HG02798 (cell line): Measurements from ENCODE around the gene ACTL10.

Source experiments
- ATAC-seq: cut with Tn5 transposase; IDR thresholded peaks from one replicate; pipeline ENCODE4 v1.9.1; 2021; ENCODE audit warnings: mild to moderate bottlenecking; ENCODE audit not compliant: unreplicated experiment, poor library complexity

Gene ACTL10

DNA sequence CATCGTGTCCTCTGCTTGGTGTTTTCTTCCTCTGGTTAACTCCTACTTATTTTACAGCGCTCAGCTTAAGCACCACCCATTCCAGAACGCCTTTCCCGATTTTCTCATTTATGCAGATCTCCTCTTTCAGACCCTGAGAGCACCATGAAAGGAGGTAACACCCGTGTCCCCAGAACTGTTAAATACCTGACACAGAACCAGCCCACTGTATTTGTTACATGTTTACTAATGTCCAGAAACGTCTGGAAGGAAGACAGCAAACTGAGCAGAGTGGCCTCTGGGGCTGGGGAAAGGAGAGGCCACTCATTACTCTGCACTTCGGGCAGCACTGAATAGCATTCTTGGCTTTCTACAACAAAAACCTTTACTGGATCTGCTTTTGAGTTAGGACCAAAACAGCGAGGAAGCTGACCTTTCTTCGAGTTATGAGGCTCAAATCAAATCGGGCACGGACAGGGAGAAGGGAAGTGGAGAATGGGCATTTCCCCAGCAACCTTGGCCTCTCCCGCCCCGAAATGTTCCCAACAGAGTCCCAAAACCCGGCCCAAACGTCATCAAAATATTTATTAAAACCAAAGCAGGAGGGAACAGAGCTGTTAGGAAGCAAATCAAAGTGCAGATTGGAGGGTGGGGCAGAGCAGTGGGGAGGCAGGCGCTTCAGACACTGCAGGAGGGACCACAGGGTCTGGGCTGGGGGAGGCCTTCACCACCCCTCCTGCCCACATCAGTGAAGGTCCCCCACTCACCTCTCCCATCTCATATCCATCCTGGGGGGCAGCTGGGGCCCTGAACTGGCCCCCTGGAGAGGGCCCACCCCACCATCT is 8.6 kb downstream of the ACTL10 start:
- ATAC-seq: no peak

DNA sequence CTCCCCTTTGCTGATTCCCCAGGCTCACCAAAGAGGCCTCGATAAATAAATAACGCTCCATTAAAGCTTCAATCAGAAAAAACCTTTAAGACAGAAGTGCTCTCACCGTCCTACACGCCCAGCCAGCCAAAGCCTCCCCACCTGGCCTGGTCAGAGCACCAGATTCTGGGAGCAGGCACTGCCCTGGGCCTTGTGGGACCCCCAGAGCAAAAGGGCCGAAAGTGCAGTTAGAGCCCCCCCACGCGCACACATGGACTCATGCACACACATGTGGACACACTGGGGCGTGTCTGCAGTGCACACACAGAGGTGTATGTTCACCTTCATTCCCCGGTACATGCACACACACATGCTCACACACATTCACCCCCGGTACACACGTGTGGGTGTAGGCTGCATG is 9.4 kb downstream of the ACTL10 start:
- ATAC-seq: no peak

DNA sequence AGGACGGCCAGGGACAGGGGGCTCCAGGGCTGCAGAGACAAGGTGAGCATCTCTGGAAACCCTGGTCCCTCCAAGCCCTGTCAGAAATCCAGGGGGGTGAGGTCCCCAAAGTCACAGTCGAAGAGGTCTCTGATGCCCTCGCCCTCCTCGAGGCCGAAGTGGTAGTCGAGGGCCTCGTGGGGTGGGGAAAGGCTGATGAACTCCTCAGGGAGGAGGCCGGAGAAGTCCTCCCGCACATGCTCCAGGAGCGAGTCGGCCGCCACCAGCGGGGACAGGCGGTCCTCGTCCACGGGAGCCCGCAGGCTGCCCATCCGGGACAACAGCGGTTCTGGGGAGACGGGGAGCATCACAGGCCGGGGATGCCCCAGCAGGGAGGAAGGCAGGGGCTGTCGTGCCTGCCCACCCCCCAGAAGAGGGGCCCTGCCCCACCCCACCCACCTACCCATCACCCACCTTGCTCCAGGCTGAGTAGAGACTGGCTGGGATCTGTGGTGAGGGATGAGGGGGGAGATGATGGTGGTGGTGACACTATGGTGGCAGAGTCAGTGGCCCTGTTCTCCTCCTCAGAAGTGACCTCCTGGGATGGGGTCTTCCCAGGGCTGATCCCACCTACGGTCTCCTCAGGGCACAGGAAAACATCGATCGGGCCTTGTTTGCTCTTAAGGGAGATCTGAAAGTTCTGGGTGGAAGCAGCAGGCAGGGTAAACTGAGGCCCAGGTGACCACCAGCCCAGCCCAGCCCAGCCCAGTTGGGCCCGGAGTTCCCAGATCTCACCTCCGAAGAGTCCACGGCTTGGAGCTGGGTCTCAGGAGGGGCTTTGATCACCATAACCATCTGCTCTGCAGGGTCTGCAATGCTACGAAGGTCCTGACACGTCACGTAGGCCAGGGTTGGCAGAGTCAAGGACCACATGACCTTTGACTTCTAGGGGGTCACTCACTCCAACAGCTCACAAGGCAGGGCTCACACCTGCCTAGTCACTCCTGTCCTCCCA is 10.2 kb downstream of the ACTL10 start:
- ATAC-seq: no peak

- no peak for ATAC-seq
Observed at GRCh38 chr20:33677991-33678702, 11.4 kb downstream of the ACTL10 start.

DNA sequence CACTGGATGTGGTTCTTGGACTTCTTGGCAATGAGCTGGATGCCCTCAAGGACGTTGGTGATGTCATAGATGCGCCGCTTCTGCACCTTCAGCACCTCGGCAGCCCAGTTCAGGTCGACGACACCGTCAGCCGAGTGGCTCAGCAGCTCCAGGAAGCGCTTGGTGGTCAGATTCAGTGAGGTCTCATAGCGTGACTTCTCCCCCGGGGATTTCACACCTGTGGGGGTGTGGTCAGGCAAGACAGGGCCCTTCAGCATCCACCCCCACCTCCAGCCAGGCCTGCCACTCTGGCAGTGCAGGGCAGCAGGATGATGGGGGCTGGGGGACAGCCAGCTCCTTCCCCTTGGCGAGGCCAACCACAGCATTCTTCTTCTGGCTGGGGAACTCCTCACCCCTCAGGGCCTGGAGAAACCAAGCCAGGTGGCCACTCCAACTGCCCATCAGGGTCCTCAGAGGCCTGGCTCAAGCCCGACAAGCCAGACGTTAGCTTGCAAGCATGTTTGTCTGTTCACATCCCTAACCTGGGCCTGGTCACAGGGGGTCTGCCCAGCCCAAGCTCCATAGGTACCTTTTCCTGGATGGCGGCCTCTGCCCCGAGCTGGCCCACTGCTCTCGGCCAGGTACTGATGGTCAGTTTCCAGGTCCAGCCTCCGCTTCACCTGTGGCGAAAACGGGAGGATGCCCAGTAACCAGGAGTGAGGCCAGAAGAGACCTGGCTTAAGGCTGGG is 13.2 kb downstream of the ACTL10 start:
- peak; percentile 70 for ATAC-seq

DNA sequence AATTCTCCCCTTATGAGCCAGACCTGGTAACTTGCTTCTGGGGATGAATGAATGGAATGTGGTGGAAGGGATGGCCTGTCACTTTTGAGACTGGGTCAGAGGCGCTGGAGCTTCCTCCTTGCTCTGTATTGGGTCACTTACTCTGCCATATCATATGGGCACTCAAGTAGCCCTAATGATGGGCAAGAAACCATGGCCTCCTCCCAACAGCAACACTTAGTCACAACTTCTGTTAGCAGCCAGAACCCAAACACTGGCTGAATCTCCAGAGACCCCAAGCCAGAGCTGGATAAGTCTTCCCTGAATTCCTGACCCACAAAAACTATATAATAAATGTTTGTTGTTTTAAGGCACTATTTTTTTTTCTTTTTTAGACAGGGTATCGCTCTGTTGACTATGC is 13.9 kb downstream of the ACTL10 start:
- ATAC-seq: no peak

DNA sequence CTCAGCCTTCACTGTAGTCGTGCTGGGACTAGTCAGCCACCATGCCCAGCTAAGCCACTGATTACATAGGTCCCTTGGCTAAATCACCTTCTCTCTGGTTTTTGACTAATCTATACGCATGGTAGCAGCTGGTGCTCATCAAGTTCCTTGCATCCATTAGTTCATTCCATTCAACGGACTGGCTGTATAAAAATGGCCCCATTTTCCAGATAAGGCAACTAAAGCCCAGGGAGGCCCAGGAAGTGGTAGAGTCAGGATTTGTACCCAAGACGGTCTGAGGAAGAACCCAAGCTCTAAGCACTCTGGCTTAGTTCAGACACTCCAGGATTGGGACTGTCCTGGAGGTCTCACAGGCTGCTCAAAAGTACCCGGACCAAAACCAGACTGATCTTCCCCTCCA is 14.5 kb downstream of the ACTL10 start:
- no peak for ATAC-seq

GRCh38 chr20:33681728-33682353 is 15.1 kb downstream of the ACTL10 start:
- ATAC-seq: no peak

GRCh38 chr20:33684533-33685327 is 18.0 kb downstream of the ACTL10 start:
- no peak for ATAC-seq

DNA sequence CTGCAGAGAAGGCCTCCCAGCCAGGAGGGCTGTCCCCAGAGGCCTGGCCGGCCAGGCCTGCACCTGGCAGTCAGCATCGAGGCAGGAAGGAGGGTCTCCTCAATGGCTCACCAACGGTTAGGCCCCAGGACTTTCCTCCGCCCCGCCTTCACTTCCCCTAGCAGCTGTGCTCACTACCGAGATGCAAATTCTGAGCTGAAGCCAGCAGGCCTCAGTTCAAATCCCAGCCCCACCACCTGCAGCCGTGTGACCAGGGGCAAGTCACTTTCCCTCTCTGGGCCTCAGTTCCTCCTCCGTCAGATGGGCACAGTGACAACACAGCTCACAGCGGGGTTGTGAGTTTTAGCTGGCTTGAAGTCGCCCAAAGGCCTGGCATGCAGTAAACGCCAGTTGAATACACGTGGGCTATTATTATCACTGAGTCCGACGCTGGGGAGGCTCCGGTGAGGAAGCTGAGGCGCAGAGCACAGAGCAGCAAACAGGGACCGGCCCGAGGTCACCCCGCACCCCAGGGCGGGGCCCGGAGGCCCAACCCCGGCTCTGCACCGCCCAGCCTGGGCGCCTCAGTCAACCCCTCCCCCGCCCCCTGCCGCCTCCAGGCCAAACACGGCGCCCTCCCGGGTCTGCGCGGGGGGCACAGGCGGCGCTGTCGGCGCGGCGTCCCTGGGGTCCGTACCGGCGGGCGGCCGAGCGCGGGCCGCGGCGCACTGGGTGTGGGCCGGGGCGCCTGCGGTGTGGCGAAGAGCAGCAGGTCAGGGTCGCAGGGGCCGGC is 18.8 kb downstream of the ACTL10 start:
- peak; percentile 32 for ATAC-seq

DNA sequence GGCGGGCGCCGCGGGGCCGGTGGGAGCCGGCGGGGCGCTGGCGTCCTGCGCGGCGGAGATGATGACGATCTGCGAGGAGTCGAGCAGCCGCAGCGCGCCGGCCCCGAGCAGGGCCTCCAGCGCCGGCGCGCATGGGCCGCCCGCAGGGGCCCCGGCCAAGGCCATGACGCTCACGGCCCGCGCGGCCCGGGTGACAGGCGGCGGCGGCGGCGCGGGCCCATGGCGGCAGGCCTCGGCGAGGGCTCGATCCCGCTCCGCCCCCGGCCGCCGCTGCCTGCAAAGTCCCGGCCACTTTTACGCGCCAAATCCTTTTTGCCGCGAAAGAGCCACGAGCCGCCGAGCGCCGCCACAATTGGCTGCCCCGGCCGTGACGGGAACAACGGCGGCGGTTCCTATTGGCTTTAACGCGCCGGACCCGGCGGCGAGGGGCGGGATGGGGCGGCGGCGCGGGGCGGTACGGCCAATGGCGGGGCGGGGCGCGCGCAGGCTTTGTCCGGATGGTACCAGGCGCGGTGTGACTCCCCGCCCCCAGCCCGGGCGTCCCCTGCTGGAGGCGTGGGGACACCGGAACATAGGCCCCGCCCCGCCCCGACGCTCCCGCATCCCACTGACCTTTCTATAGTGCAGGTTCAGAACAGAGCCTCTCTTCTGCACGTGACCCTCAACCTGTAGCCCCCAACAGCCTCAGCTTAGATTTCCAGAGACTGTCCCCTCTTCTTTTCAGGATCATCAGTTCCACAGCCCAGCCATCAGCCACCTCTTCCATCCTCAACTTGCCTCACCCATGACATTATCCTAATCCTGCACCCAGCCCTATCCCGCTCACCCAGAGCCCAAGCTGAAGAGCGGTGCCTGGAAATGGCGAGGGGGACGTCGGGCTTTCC is 19.6 kb downstream of the ACTL10 start, which contains the start of gene E2F1:
Gene E2F1 (minus strand): TSS at position 286 of the 884 bp plus-strand sequence. CDS start 121 bp downstream, at position 165.
- peak; percentile 89 for ATAC-seq

GRCh38 chr20:33686984-33687366 is 20.2 kb downstream of the ACTL10 start:
- no peak for ATAC-seq

GRCh38 chr20:33687370-33687915 is 20.7 kb downstream of the ACTL10 start:
- no peak for ATAC-seq

GRCh38 chr20:33687993-33688937 is 21.5 kb downstream of the ACTL10 start:
- no peak for ATAC-seq

DNA sequence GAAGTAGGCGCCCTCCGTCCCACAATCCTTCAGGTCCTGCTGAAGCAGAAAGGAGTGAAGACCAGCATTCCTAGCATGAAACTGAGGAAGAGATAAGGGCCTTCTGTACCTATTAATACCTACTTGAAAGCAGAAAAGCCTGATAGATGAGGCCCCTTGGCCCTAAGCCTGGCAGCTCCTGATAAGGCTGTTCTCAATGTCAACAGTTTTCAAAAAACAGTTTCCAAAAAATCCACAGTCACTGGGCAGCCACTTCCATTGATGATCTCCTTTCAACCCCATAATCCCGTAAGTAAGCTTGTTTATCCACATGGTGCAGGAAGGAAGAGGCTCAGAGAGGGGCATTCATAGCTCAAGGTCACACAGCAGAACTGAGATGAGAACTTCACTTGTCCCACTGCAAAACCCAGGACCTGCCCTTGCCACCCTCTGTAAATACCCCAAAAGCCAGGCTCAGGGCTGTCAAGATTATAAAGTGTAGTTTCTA is 22.2 kb downstream of the ACTL10 start:
- no peak for ATAC-seq
